CD4-positive, alpha-beta T cell treated with Interleukin-21 for 1 hour (primary cell): ENCODE measurements around the gene CA10.

Experiments used
- DNase-seq: peaks from one replicate; pipeline ENCODE4 v3.0.0-alpha.2; 2020

The CA10 gene

DNA sequence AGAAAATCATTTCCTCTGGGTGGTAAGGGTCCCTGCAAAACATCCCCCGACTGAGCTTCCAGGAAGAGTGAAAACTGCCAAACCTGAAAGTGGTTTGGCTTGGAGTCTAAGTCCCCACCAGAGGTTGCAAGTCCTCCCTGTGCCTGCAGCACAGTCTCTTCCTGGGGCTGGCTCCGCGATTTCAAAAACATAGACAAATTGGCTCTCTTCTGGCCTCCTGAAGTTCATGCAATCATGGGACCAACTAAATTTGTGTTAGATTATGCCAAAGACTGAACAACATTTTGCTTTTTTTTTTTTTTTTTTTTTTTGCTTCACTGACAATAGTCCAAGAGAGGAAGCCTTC is 447.9 kb downstream of the CA10 start:
- DNase-seq: no peak

- DNase-seq: no peak
These were observed 448.6 kb downstream of the CA10 start for GRCh38 chr17:51709694-51710633.

DNA sequence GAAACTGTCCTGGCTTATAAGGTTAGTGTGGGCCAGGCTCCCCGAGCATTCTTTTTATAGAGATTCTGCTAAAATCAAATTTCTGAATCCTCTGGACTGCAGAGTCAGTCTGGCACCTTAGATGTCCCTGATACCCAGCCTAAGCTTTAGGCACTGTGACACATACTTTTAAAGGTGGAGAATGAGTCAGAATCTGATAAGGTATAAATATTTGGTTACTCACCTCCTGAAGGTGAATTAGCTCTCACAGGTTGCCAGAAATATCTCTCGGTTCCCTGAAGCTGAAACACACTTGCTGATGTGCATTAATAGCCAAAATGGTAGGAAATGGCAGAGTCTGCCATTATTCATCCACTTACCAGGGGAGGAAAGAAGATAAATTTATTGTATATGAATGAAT is 451.3 kb downstream of the CA10 start:
- no peak for DNase-seq

DNA sequence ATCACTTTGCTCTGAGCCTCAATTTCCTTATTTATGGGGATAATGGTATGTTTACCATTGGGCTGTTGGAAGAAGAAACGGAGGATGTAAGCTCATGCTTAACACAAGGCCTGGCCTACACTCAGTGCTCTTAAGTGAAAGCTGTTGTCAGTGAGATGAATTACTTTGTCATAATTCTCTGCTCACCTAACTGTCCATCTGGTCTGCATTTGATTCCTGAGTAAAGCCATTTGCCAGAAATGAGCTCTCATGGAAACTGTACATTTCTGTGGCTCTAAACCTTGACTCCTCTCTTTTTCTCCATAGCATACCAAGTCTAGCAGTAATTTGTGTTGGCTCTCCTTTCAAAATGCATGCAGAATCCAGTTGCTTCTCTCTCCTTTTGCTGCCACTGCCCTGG is 452.4 kb downstream of the CA10 start:
- DNase-seq: no peak

DNA sequence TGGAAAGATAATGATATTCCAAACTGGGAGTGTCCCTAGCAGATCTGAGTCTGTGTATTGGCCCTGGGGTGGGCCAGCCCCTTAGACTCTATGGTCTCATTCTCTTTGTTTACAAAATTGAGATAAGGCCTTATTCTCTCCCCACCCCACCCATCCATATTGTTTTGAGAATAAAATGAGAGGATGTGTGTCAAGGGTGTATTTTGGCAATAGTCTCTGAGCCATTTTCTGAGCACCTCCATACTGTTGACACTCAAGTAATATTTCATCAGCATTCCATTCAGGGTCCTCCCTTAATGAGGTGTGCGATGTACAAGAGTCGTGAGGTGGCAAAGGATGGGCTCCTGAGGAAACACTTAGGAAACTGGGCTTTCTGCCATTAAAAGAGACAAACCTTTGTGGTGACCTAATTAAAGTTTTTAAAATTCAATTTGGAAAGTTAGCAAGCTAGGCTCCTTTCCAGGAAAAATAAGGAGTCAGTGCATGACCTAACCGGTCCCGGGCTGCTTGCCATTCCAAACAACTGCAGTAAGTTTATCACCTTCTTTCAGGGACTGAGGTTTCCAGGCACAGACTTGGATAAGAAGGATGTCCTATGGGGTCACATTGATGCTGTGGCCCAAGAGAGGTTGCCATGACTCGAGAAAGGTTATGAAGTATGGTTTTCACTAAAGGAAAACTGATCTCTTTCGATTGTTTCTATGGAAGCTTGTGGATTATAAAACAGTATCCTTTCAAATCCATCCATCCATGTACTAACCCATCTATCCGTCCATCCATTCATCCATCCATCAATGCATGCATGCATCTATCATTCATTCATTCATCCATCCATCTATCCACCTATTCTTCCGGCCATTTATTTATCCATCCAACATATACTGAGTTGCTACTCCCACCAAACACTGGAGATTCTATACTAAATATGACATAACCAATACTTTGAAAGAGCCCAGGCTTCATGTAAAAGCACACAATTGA is 454.9 kb downstream of the CA10 start:
- no peak for DNase-seq

DNA sequence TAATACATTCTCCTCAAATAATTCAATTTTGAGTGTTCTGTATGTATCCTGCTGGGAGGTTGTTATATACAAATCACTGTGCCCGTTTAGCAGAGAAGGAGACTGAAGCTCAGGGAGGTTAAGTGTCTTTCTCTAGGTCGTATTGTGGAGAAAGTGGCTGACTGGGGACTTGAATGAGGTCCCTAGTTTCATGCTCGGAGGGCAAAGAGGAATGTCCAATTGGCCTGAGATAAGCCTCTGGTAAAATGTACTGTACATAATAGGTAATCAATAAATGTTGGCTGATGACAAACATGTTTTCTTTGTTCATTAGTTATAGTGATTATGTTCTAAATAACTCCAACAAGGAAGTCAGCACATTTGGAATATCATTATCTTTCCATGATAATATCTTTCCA is 455.6 kb downstream of the CA10 start:
- DNase-seq: no peak

GRCh38 chr17:51701501-51701900 is 457.0 kb downstream of the CA10 start:
- no peak for DNase-seq

- DNase-seq: no peak
These were observed 458.3 kb downstream of the CA10 start for GRCh38 chr17:51700011-51700760.

DNA sequence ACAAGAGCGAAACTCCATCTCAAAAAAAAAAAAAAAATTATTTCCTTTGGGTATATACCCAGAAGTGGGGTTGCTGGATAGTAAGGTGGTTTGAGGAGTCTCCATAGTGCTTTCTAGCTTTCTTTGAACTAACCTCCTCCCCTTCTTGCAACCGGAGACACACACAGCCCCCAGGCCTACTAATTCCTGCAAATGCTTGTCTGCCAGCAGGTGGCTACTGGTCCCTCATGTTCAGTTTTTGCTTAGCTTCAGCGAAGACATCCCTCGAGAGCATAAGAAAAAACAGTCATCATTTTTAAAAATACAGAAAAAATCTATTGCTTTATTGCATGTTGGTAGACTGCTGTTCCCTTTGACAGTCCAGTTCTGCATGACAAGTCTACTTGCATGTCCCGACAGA is 459.2 kb downstream of the CA10 start:
- no peak for DNase-seq

DNA sequence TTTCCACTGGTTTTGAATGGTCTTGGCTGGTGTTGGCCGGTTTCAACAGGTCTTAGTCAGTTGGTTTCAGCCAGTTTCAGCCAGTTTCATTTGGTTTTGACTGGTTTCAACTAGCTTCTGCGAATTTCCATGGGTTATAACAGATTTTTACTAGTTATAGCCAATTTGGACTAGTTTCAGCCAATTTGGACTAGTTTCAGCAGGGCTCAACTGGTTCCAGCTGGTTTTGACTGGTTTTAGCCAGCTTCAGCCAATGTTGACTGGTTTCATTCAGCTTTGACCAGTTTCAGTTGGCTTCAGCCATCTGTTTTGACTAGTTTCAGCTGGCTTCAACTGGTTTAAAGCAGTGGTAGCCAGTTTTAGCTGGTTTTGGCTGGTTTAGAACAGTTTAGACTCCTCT is 465.6 kb downstream of the CA10 start:
- DNase-seq: no peak

DNA sequence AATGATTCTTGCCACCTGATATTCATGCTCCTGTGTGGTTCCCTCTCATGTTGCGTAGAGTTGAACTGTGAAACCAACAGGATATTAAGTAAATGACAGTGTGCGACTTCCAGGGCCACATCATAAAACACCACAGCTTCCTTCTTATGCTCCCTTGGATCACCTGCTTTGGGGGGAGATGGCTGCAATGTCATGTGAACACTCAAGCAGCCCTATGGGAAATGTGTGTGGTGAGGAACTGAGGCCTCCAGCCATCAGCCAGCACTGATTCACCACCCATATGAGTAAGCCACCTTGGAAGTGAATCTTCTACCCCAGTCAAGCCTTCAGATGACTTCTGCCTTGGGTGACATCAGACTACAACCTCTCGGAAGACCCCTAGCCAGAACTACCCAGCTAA is 470.6 kb downstream of the CA10 start:
- no peak for DNase-seq

DNA sequence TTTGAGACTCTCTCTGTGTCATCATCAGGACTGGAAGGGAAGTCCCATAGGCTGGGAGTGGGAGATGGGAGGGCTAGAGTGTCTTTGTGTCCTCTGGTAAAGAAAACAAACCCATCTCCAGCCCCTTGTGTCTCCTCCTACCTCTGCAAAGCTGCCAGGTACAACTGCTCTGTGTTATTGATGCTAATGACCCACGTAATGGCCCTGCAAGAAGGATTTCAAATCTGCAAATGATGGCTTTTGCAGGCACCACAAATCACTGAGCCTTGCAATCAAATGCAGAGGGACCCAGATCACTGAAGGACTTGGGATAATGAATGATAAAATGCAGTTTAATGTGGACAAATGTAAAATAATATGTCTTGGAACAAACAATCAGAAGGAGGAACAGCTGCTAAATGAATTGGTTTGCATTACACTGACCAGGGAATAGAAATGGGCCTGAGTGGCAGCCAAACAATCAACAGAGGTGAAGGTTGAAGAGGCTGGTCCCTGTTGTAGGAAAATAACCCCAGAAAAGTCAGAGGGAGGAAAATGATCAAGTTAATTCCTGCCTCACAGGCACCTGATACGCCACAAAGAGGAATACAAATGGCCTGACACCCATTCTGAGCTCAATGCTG is 473.1 kb downstream of the CA10 start:
- no peak for DNase-seq

DNA sequence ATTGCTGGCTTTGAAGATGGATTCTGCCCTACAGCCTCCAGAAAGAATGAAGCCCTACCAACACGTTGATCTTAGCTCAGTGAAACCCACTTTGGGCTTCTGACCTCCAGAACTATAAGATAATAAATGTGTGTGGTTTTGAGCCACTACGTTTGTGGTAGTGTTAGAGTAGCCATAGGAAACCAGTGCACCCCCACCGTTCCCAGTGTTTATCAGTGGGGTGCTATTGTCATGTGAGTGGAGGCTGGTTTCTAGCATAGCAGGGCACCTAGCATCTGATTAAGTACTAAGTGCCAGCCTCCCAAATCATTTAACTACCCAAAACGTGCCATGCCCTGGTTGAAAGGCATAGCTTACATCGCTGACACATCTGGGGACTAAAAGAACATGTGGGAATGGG is 474.3 kb downstream of the CA10 start:
- DNase-seq: no peak

- DNase-seq: no peak
These were observed 475.2 kb downstream of the CA10 start for GRCh38 chr17:51683291-51683690.

- DNase-seq: no peak
These were observed 476.4 kb downstream of the CA10 start for GRCh38 chr17:51682115-51682514.

DNA sequence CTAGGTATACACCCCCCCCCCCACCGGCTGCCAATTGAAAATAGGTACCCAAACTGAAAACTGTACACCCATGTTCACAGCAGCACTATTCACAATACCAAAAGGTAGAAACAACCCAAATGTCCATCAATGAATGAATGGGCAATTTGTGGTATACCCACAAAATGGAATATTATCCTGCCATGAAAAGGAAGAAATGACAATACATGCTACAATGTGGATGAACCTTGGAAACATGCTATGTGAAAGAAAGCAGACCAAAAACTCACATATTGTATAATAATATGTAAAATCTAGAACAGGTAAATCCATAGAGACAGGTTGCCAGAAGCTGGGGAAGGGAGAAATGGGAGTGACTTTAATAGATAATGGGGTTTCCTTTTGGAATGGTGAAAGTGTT is 480.6 kb downstream of the CA10 start:
- no peak for DNase-seq

- no peak for DNase-seq
These were observed 481.6 kb downstream of the CA10 start for GRCh38 chr17:51676691-51677487.

- DNase-seq: no peak
These were observed 483.8 kb downstream of the CA10 start for GRCh38 chr17:51674579-51675255.

DNA sequence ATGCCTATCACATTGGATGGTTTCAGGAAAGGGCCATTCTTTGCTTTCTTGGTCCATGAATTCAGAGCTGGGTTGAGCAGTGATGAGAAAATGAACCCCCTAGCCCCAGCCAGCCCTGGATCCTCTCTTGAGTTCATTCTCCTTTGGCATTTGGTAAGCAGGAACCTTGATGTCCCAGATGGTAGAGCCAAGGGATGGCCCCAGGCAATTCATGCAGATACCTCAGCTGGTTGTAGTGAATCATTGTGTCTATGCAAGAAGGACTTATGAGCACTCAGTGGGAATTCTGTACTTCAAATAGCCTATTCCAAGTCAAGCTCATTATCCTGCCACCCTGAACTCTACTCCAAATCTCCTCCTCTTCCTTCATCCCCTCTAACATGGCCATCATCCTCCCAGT is 485.4 kb downstream of the CA10 start:
- DNase-seq: no peak

GRCh38 chr17:51672065-51672464 is 486.4 kb downstream of the CA10 start:
- DNase-seq: no peak

DNA sequence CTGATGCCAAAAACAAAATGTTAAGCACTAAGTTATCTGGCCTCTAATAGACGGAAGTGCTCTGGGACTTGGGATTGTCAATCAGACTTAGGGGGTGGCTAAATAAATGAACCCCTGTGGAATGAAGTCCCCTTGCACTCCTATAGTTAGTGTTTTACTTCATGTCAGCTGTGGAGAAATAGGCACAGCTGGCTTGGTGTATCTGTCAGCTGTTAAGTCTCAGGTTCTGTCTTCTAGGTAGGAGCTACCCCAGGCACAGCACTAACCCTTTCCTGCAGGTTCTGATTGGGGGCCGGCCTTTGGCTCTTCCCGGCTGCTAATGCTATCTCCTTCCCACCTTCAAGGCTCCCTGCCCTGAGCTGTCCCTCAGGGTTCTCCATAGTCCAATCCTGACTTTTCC is 487.6 kb downstream of the CA10 start:
- DNase-seq: no peak
